WTC11 (cell line): ENCODE results near the gene SERINC4. TPM values are rescaled to one million over a fixed set of nuclear protein-coding genes. Genes with fewer than 3 reads are reported as not detected.
"Not testable (repeated sequence)": the region's sequence is repeated elsewhere in the genome, so short reads cannot be mapped to it uniquely, and the experiment has no call there.

Experiments used
- ATAC-seq: fragments of 200-7000 bp; cut with Tn5 transposase; 2 replicates; pipeline ENCODE4 v1.10.0; 2021; ENCODE audit warnings: mild to moderate bottlenecking, moderate library complexity
- CTCF ChIA-PET: fragments of 300-600 bp; sonication (Branson Sonifier 250); formaldehyde crosslinking; loops from one replicate; lab custom pipeline; 2021; ENCODE audit warnings: antibody characterized with exemption; lab: Charles Lee
- POLR2A ChIA-PET: fragments of 350-600 bp; sonication (Branson Sonifier 250); formaldehyde crosslinking; loops from one replicate; lab custom pipeline; 2021; ENCODE audit warnings: antibody characterized with exemption; lab: Charles Lee
- DNase-seq: peaks from one replicate; pipeline ENCODE4 v3.0.0; 2021; ENCODE audit warnings: low spot score
- H3K27ac Mint-ChIP-seq: 2 replicates; pipeline ENCODE4 v1.8.0; 2021; ENCODE audit warnings: mixed read lengths
- H3K27me3 Mint-ChIP-seq: 2 replicates; pipeline ENCODE4 v1.8.0; 2021; ENCODE audit warnings: low read depth, mild to moderate bottlenecking, moderate library complexity, mixed read lengths
- H3K36me3 Mint-ChIP-seq: 2 replicates; pipeline ENCODE4 v1.8.0; 2021; ENCODE audit warnings: mixed read lengths
- H3K4me1 Mint-ChIP-seq: 2 replicates; pipeline ENCODE4 v1.8.0; 2022; ENCODE audit warnings: mixed read lengths
- H3K4me3 Mint-ChIP-seq: 2 replicates; pipeline ENCODE4 v1.8.0; 2021; ENCODE audit warnings: mild to moderate bottlenecking, moderate library complexity, mixed read lengths
- H3K9me3 Mint-ChIP-seq: 2 replicates; pipeline ENCODE4 v1.8.0; 2021; ENCODE audit warnings: mixed read lengths
- CBFB ChIP-seq: sonication (generic); formaldehyde crosslinking; IDR thresholded peaks from 2 replicates; pipeline ENCODE4 v1.8.1; 2022; ENCODE audit warnings: mild to moderate bottlenecking, low read depth, missing genetic modification reagents
- ELF4 ChIP-seq: sonication (generic); formaldehyde crosslinking; IDR thresholded peaks from 2 replicates; pipeline ENCODE4 v1.8.1; 2022; ENCODE audit warnings: low read depth, mild to moderate bottlenecking, moderate library complexity, missing genetic modification reagents
- FOXK1 ChIP-seq: sonication (generic); formaldehyde crosslinking; IDR thresholded peaks from 2 replicates; pipeline ENCODE4 v1.8.0; 2022; ENCODE audit warnings: mild to moderate bottlenecking, moderate library complexity, missing genetic modification reagents
- GTF2I ChIP-seq: fragments of 250-450 bp; sonication (Bioruptor Pico); conservative IDR thresholded peaks from 2 replicates; pipeline ENCODE4 v1.4.0; 2021; ENCODE audit warnings: mild to moderate bottlenecking
- IRF2 ChIP-seq: sonication (generic); formaldehyde crosslinking; IDR thresholded peaks from 2 replicates; pipeline ENCODE4 v1.8.0; 2022; ENCODE audit warnings: low read depth, missing genetic modification reagents, borderline replicate concordance
- TEAD4 ChIP-seq: sonication (generic); formaldehyde crosslinking; IDR thresholded peaks from 2 replicates; pipeline ENCODE4 v1.8.0; 2022; ENCODE audit warnings: mild to moderate bottlenecking, missing genetic modification reagents
- ZNF317 ChIP-seq: sonication (generic); formaldehyde crosslinking; IDR thresholded peaks from 2 replicates; pipeline ENCODE4 v1.8.1; 2023; ENCODE audit warnings: low read depth, mild to moderate bottlenecking, moderate library complexity, missing genetic modification reagents, borderline replicate concordance
- total RNA-seq: library from RNA; stranded (reverse); gene quantifications from 3 replicates; pipeline ENCODE4 v1.2.3, GENCODE V29; 2021
- TF ChIP-seq, protein P1 (sequence below): sonication (generic); formaldehyde crosslinking; IDR thresholded peaks from 2 replicates; pipeline ENCODE4 v1.8.1; 2023; ENCODE audit warnings: mild to moderate bottlenecking, missing genetic modification reagents, borderline replicate concordance
- TF ChIP-seq, protein P2 (sequence below): sonication (generic); formaldehyde crosslinking; IDR thresholded peaks from 2 replicates; pipeline ENCODE4 v1.8.0; 2022; ENCODE audit warnings: mild to moderate bottlenecking, missing genetic modification reagents
- TF ChIP-seq, protein P3 (sequence below): fragments of 250-450 bp; sonication (Bioruptor Pico); IDR thresholded peaks from 2 replicates; pipeline ENCODE4 v1.9.0; 2021; ENCODE audit warnings: moderate library complexity, mild to moderate bottlenecking, inconsistent platforms, borderline replicate concordance

Gene SERINC4
- total RNA-seq, 1 experiment from 2014 or later, result not detected

DNA sequence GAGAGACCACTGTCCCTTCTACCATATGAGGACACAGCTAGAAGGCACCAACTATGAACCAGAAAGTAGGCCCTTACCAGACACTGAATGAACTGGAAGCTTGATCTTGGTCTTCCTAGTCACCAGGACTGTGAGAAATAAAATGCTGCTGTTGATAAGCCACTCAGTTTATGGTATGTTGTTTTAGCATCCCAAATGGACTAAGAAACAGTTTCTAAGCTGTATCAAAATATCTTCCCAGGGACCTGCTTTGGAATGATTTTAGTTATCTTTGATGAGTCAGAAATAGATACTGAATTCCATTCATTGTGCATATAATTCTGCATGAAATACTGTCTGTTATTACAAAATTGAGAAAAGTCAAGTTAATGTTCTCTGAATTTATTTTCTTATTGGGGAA lies 45.4 kb upstream of the SERINC4 start:
- DNase-seq (no peak), ATAC-seq (no peak)
- Mint-ChIP-seq H3K9me3 (no peaks in the 10 kb centered on the region), H3K36me3 (peaks cover 24% of the 10 kb centered on the region), H3K27ac (no peak overlapping the region), H3K4me1 (no peaks in the 10 kb centered on the region), H3K4me3 (no peak overlapping the region), H3K27me3 (no peaks in the 10 kb centered on the region)
- ChIA-PET POLR2A (no interaction called here), CTCF (no interaction called here)
- no peak for TF ChIP-seq ZNF317 (CRISPR knock-in tag)
- TF ChIP-seq GTF2I (CRISPR knock-in tag), result no peak
- no peak for TF ChIP-seq TEAD4
- no peak for TF ChIP-seq ELF4 (CRISPR knock-in tag)
- no peak for TF ChIP-seq CBFB (CRISPR knock-in tag)
- TF ChIP-seq, protein P1, sequence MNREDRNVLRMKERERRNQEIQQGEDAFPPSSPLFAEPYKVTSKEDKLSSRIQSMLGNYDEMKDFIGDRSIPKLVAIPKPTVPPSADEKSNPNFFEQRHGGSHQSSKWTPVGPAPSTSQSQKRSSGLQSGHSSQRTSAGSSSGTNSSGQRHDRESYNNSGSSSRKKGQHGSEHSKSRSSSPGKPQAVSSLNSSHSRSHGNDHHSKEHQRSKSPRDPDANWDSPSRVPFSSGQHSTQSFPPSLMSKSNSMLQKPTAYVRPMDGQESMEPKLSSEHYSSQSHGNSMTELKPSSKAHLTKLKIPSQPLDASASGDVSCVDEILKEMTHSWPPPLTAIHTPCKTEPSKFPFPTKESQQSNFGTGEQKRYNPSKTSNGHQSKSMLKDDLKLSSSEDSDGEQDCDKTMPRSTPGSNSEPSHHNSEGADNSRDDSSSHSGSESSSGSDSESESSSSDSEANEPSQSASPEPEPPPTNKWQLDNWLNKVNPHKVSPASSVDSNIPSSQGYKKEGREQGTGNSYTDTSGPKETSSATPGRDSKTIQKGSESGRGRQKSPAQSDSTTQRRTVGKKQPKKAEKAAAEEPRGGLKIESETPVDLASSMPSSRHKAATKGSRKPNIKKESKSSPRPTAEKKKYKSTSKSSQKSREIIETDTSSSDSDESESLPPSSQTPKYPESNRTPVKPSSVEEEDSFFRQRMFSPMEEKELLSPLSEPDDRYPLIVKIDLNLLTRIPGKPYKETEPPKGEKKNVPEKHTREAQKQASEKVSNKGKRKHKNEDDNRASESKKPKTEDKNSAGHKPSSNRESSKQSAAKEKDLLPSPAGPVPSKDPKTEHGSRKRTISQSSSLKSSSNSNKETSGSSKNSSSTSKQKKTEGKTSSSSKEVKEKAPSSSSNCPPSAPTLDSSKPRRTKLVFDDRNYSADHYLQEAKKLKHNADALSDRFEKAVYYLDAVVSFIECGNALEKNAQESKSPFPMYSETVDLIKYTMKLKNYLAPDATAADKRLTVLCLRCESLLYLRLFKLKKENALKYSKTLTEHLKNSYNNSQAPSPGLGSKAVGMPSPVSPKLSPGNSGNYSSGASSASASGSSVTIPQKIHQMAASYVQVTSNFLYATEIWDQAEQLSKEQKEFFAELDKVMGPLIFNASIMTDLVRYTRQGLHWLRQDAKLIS, result no peak
- TF ChIP-seq, protein P2, sequence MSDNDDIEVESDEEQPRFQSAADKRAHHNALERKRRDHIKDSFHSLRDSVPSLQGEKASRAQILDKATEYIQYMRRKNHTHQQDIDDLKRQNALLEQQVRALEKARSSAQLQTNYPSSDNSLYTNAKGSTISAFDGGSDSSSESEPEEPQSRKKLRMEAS (CRISPR knock-in tag), result no peak
- TF ChIP-seq, protein P3, sequence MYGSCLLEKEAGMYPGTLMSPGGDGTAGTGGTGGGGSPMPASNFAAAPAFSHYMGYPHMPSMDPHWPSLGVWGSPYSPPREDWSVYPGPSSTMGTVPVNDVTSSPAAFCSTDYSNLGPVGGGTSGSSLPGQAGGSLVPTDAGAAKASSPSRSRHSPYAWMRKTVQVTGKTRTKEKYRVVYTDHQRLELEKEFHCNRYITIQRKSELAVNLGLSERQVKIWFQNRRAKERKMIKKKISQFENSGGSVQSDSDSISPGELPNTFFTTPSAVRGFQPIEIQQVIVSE (CRISPR knock-in tag), result no peak
- TF ChIP-seq IRF2 (CRISPR knock-in tag), result no peak
- TF ChIP-seq FOXK1 (CRISPR knock-in tag), result no peak

DNA sequence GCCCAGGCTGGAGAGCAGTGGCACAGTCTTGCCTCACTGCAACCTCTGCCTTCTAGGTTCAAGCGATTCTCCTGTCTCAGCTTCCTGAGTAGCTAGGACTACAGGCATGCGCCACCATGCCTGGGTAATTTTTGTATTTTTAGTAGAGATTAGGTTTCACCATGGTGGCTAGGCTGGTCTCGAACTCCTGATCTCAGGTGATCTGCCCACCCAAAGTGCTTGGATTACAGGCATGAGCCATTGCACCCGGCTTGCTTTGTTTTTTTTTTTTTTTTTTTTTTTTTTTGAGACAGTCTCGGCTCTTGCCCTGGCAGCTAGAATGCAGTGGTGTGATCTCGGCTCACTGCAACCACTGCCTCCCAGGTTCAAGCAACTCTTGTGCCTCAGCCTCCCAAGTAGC lies 32.5 kb upstream of the SERINC4 start:
- H3K4me1 Mint-ChIP-seq, H3K27ac Mint-ChIP-seq, DNase-seq, H3K9me3 Mint-ChIP-seq, H3K27me3 Mint-ChIP-seq, ATAC-seq, CTCF ChIA-PET, POLR2A ChIA-PET, H3K4me3 Mint-ChIP-seq: not testable (repeated sequence)
- H3K36me3 Mint-ChIP-seq, result peaks cover 29% of the 10 kb centered on the region

DNA sequence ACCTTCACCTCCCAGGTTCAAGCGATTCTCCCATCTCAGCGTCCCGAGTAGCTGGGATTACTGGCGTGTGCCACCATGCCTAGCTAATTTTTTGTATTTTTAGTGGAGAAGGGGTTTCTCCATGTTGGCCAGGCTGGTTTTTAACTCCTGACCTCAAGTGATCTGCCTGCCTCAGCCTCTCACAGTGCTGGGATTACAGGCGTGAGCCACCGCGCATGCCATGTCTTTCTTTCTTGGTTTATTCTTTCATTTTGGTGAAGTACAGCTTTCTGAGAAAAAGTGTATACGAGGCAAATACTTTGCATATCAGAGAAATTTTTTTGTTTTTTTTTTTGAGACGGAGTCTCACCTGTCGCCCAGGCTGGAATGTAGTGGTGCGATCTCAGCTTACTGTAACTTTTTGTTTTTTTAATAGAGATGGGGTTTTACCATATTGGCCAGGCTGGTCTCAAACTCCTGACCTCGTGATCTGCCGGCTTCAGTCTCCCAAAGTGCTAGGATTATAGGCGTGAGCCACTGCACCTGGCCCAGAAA lies 31.6 kb upstream of the SERINC4 start:
- H3K4me1 Mint-ChIP-seq, H3K9me3 Mint-ChIP-seq, POLR2A ChIA-PET, DNase-seq, H3K4me3 Mint-ChIP-seq, H3K27me3 Mint-ChIP-seq, H3K27ac Mint-ChIP-seq, ATAC-seq: not testable (repeated sequence)
- CTCF ChIA-PET, result interaction anchor here (0.6 to 1.6 kb wide), 2 partner anchors 55 to 410 kb away, joined by 3 to 4 read pairs; partner anchors contain the start of gene ELL3
- H3K36me3 Mint-ChIP-seq, result peaks cover 26% of the 10 kb centered on the region

DNA sequence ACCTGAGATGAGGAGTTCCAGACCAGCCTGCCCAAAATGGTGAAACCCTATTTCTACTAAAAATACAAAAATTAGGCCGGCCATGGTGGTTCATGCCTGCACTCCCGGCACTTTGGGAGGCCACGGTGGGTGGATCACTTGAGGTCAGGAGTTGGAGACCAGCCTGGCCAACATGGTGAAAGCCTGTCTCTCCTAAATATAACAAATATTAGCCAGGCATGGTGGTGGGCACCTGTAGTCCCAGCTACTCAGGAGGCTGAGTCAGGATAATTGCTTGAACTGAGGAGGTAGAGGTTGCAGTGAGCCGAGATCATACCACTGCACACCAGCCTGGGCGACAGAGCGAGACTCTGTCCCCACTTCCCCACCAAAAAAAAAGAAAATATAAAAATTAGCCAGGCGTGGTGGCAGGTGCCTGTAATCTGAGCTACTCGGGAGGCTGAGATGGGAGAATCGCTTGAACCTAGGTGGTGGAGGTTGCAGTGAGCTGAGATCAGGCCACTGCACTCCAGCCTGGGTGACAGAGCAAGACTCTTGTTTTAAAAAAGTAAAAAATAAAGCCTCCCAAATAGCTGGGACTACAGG lies 30.8 kb upstream of the SERINC4 start:
- DNase-seq, H3K4me3 Mint-ChIP-seq, H3K27me3 Mint-ChIP-seq, H3K27ac Mint-ChIP-seq, ATAC-seq, H3K9me3 Mint-ChIP-seq, H3K4me1 Mint-ChIP-seq, POLR2A ChIA-PET: not testable (repeated sequence)
- H3K36me3 Mint-ChIP-seq, result peaks cover 21% of the 10 kb centered on the region
- CTCF ChIA-PET, result interaction anchor here (1.6 kb wide), 1 partner anchor 54 kb away, joined by 4 read pairs; the partner anchor contains the start of gene ELL3

DNA sequence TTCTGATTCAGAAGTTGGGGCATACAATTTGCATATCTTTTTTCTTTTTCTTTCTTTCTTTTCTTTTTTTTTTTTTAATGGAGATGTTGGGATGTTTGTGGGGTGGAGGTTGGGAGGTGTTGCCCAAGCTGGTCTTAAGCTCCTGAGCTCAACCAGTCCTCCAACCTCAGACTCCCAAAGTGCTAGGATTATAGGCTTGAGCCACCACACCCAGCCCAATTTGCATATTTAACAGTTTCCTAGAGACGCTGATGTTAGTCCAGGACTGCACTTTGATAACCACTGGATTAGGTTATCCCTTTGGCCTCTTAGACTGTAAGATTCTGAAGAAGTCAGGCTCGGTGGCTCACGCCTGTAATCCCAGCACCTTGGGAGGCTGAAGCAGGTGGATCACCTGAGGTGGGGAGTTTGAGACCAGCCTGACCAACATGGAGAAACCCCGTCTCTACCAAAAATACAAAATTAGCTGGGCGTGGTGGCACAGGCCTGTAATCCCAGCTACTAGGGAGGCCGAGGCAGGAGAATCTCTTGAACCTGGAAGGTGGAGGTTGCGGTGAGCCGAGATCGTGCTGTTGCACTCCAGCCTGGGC lies 30.0 kb upstream of the SERINC4 start:
- H3K27ac Mint-ChIP-seq, ATAC-seq, H3K4me1 Mint-ChIP-seq, H3K9me3 Mint-ChIP-seq, DNase-seq, H3K4me3 Mint-ChIP-seq: not testable (repeated sequence)
- Mint-ChIP-seq H3K36me3 (peaks cover 18% of the 10 kb centered on the region), H3K27me3 (peaks cover 16% of the 10 kb centered on the region)
- ChIA-PET POLR2A (interaction anchor here (0.5 kb wide), 1 partner anchor 14 kb away, joined by 7 read pairs; no protein-coding TSS in a partner anchor), CTCF (interaction anchor here (1.6 kb wide), 1 partner anchor 53 kb away, joined by 4 read pairs; the partner anchor contains the start of gene ELL3)
